HG02970 (cell line): Measurements from ENCODE around the gene DTNB.

Experiments
- ATAC-seq: cut with Tn5 transposase; IDR thresholded peaks from one replicate; pipeline ENCODE4 v1.9.1; 2021; ENCODE audit warnings: mild to moderate bottlenecking, moderate library complexity, moderate number of reproducible peaks; ENCODE audit not compliant: unreplicated experiment, low FRiP score

The DTNB gene

DNA sequence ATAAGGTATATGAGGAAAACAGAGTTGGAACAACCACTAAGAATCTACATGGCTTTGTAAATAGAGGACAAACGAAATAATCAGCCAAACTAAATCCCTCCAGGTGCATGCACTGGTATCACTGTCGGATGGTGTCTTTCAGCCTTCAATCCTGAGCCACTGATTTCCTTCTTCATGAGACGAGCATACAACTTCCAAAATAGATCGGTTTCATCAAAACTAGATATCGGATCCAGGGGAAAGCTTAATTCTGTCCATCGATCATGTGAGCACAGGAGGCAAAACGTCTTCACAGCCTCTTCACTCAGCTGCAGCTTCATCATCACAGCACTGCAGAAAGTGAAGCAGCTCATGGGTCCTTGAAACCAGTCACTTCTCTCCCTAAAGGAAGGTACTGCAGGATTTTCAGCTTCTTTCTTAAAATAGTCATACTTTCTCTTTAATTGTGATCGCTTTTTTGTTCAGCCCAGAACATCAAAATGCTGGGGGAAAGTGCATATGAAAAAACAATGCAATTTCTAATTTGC lies 80.5 kb downstream of the DTNB start:
- ATAC-seq: no peak

DNA sequence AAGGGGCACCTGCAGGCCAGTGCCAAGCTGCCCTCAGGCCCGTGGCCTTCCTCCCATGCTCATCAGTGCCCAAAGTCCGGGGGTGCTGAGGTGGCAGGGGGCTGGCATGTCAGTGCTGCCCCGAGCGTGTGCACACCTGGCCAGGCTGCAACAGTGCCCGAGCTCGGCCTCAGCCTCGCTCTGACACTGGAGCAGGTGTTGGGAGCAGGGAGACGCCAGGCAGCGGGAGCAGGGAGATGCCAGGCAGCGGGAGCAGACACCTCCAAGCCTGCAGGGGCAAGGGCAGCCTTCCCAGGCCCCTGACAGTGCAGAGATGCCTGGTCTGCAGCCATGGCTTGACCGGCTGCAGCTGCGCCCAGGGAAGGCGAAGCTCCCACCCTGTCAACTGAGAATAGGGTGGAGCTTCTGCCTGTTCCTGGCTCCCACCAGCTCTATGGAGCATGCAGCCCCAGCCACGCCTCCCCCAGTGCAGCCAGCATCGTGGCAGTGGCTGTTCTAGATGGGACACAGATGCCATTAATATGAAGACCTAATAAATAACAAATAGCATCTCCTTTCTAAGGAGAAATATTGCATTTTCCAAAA lies 82.4 kb downstream of the DTNB start:
- no peak for ATAC-seq

DNA sequence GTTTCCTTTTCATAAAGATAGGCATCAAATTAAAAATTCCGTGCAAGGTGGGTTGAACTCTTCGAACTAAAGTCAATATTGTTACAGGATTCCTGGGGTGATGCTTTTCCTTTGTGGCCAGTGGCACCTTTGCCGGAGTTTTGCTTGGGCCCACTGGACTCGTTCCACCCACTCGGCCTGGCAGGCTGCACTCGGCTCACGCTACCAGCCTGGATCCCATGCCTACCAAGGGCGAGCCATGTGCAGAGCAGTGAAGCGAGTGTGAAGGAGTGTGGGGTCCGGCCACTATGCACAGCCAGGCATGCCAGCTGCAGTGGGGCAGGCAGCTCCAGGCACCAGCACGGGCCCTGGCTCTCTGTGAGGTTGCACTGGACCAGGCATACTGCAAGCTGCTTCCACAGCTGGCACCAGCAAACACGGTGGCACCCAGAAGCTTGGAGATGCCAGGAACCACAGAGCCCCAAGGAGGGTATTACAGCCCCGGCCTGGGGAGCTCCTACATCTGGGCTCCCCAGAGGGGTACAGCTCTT lies 83.6 kb downstream of the DTNB start:
- no peak for ATAC-seq

DNA sequence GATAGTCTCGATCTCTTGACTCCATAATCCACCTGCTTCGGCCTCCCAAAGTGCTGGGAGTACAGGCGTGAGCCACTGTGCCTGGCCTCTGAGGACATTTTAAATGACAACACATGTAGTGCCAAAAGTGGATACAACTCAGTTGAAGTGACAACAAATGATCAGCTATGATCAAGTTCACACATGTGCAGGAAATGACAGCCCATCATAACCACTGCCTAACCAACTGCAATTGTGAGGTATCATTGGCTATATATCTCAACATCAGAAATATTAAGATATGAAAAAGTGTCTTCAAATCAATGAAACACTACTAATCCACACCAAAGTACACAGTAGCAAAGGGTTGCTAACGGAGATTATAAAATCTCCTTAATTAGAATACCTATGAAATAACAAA lies 84.8 kb downstream of the DTNB start:
- ATAC-seq: no peak

DNA sequence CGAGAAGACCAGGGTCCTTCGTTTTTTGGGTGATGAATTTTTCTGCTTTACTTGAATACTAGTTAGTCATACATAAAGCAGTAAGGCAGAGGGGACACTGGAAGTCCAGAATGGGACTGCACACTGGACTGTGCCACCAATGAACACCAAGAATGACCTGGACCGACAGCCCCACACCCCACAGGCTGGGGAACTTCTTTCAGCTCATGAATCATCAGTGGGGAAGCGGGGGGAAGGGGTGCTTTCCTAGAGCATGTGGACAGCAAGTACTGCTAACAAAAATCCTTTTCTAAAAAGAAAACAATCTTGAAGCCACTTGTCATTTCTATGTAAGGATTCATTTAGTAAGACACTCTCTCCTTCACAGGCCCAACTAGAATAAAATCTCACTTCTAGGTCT lies 86.0 kb downstream of the DTNB start:
- no peak for ATAC-seq

DNA sequence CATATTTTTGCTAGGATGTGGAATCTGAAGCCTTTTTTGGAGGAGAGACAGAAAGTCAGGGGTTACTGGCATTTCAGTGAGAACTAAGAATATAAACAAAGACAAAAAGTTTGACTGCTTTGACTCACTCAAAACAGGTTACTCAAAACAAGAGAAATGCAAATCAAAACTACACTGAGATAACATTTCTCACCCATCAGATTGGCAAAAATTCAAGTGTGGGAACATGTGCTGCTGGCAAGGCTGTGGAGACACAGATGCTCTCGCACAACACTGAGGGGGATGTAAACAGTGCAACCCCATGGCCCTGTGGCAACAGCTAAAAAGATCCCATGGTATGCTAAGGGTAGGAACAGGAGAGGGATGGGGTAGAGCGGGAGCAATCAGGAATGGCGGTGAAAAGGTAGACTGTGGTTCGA lies 86.6 kb downstream of the DTNB start:
- no peak for ATAC-seq

DNA sequence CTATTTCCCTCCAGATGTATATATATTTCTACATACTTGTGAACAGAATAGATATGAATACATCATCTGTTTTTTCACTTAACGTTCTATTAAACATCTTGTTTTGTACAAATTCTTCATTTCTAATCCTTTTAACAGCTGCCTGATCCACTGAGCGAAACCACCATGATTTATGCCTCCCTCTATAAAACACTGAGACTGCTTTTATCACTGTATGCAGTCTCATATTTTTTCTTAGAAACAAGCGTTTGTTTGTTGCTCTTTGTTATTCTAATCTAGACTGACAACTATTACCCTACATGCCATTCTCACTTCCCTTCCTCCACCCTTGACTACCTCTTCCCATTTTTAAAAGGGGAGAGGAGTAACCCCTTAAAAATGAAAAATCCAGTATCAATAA lies 88.2 kb downstream of the DTNB start:
- no peak for ATAC-seq

DNA sequence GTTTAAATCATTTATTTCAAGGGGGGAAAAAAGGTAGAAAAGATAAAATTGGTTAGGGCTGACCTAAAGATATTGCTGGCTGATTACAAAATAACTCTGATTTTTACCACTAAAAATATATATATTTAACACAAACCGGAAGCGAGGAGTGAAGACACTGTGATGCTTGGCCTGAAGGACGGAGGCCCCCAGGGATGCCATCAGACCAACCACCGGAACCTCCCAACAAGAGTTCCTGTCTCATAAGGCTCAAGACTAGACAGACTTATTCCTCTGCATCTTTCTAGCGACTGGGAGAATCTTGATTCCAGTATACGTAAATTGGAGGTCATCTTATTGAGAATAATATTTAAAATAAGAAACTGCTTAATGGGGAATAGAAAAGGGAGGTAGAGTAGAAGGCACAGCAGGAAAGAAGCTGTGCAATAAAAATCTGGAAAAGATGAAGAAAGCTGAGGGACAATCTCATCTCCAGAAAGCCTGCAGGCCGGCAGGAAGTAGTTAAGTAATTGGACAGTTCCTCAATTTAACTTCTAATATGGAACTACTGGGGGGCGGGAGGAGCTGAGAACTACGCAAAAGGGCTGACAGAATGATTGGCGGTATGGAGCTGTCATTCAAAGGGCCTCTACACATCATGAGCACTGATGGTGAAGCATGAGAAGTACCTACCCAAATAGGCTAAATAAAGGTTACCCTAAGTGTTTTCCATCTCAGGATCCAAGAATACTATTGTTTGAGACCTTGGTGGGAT lies 91.1 kb downstream of the DTNB start:
- ATAC-seq: no peak

DNA sequence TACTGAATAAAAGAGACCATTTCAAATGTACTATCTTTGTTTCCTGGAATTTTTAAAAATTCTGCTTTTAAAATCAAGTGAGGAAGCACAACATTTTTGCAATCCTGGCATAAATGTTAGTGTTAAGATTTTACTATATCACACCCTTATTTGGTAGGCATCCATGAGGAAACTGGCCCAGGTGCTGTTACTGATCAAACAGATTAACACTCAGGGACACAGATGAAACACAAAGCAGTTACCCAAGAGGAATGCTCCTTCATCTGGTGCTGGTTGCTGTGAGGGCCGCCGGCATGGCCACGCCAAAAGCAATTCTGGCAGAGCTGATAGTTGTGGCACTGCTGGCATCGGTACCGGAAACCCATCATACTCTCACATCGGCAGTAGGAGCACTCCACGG lies 96.8 kb downstream of the DTNB start:
- ATAC-seq: no peak

DNA sequence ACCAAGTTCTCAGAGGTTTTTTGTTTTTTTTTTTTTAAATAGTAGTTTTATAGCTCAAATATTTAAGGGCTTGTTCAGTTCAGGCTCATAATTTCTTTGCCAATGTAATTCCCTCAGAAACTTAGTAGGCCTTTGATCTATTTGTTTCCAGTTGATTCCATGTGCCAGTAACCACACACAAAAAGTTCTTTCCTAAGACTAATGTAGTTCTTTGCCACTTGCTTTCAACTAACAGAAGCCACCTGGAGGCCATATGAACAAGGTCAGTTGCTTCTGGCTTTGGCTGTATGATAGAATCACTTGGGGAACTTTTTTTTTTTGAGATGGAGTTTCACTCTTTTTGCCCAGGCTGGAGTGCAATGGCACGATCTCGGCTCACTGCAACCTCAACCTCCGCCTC lies 100.7 kb downstream of the DTNB start:
- ATAC-seq: no peak

DNA sequence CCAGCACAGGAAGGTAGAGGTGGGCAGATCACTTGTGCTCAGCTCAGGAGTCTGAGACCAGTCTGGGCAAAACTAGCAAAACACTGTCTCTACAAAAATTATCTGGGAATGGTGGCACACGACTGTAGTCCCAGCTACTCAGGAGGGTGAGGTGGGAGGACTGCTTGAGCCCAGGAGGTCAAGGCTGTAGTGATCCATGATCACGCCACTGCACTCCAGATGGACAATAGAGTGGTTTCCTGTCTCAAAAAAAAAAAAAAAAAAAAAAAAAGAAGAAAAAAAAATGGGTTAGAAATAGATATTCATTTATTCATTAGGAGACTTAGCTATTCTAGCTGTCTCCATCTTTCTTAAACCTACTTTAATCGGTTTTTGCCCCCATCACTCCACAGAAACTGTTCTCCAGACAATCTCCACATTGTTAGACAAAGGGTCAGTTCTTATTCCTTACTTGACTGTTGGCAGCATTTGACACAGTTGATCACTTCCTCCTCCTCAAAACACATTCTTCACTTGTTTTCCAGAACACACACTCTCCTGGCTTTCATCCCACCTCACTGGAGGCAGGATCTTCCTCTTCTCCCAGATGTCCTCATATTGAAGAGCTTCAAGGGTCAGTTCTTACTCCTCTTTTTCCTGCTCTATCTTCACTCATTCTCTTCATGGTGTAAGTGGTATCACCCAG lies 103.1 kb downstream of the DTNB start:
- ATAC-seq: no peak

DNA sequence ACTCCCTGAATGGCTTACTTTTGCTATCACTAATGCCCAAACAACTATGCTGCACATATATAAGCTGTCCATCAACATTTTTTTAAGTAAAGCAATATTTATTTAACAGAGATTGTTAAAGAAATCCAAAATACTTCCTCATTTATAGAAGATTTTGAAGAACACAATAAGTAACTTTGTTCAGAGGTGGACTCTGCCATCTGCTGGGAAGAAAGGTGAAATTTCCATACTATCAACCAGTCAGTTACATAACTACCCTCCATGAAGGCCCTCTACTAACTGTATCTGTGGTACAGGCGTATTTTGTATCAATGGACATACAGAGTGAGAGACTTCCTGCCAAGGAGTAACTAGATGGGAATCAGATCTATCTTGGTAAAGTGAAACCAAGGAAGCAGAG lies 106.0 kb downstream of the DTNB start:
- ATAC-seq: no peak

DNA sequence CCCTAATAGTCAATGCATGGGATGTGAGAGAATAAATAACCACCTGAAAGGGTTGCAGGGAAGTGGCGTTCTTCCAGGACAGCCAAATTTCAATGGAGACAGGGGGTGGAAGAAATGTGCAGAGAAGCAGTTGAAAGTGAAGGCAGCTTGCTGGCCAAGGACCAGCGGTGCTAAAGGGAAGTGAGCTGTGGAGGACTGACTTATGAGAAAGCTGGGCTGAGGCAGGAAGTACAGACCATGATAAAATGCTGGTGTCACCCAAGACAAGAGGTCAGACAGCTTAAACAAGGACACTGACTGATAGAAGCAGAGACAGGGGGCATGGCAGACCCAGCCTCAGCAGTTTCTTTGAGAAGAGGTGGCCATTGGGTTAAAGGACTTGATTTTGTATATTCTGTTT lies 106.7 kb downstream of the DTNB start:
- peak; percentile 60 for ATAC-seq

DNA sequence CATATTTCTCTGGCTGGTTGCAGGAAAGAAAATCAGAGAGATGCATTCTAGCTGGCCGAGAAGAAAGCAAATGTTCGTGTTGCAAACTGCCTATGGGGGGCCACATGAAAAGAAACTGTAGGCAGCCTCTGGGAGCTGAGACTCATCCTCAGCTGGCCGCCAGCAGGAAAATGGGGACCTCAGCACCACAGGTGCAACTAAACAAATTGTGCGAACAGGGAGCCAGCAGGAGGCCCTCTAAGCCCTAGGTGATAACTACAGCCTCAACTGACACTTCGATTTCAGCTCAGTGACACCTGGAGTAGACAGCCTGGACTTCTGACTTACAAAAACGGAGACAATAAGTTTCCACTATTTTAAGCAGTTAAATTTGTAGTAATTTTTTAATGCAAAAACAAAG lies 107.3 kb downstream of the DTNB start:
- no peak for ATAC-seq

DNA sequence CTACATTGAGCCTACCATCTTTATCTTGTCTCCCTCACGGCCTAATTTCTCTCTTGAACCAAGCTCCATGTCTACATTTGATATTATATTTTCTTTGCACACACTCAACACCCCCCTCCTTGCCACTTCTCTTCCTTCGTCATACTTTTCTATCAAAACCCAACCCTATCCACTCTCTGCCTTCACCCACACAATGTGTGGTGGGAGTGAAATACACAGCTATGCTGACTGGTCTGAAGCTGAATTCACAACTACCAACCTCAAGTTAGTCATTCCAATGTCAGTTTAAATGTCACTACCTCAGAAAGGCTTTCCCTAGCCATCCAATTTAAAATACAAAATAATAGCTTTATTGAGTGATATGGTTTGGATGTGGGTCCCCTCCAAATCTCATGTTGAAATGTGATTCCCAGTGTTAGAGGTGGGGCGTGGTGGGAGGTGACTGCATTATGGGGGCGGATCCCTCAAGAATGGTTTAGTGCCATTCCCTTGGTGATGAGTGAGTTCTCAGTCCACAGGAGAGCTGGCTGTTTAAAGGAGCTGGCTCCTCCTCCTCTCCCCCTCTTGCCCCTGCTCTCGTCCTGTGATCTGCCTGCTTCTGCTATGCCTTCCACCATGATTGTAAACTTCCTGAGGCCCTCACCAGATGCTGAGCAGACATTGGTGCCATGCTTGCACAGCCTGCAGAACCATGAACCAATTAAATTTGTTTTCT lies 112.1 kb downstream of the DTNB start:
- ATAC-seq: no peak

DNA sequence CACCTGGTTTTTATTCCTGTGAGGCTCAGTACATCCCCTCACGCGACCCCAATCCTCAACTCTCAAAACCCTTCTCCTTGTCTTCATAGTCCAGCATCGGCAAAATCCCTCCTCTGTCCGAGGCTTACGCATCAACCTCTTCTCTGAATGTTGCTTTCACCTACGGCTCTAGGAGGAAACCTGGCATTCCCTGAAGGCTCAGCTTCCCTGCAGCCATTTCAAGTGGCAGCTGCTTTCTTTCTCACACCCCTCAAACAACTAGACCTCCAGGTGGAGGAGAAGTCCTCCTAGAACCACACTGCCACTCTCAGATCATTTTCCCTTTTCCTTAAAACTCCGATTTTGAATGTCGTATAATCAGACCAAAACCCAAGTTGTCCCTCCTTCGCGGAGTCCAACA lies 114.2 kb downstream of the DTNB start:
- no peak for ATAC-seq

DNA sequence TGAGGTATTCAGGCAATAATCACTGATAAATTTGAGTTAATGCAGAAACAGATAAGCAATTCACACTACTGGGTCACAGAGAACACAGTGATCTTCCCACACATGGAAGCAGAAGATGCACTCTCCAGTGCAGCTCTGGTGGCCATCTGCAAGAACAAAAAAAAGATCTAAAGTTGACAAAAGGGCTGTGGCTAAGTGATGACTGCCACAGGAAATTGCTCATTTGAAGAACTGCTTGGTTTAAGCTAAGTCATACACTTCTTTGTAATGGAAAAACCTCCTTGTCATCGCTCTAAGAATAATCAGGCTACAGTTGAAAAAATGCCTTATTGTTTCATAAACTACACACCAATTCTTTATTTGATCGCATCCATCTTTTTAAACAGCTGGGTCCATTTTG lies 115.1 kb downstream of the DTNB start:
- ATAC-seq: peak; percentile 56

DNA sequence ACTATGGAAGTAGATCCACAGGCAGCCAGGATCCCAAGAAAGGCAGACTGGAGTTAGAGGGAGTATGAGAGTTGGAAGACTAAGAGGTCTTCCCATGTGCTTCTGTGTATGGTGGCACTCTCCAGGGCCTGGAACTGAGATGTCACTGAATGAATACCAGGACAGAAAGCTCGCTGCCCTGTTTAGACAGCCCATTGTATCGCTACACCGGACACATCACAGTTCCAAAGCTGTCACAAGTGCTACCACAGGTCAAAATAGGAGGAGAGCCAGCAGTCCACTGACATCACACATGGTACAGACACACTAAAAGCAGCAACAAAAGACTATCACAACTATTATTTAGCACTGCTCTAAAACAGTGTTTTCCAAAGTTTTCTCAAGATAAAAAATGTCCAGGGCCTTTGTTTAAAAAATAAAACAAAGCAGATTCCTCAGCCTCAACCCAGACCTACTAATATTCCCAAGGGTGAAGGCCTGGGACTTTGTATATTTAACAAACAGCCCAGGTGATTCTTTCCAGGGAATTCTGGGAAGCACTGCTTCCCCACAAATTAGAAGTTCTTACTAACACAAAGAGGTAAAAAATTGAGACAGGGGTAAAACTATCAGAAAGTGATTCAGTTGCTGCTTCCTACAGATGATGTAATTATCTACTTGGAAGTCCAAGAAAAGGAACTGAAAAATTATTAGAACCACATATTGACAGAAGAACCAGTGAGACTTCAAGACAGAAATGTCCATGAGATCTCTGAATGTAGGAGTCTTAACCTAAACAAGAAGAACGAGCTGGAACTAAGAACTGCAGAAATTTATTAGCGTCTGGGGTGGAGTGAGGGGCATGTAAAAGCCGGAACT lies 116.0 kb downstream of the DTNB start:
- no peak for ATAC-seq

DNA sequence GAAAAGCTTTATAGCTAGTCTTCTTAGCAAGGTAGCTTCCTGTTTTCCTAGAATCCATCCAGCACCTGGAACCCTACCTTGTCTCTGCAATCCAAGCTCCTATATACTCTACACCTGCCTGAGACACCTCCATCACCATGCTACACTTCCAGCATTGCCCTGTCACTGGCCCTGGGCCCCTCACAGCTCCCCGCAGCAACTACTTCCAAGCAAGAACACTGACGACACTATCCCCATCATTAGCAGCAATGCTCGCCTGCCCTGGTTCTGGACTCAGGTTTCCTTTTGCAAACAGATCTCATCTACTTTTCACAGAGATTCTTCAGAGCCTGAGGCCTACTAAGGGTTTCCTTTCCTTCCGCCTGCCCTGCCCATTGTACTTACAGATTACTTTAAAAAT lies 121.1 kb downstream of the DTNB start:
- ATAC-seq: no peak

DNA sequence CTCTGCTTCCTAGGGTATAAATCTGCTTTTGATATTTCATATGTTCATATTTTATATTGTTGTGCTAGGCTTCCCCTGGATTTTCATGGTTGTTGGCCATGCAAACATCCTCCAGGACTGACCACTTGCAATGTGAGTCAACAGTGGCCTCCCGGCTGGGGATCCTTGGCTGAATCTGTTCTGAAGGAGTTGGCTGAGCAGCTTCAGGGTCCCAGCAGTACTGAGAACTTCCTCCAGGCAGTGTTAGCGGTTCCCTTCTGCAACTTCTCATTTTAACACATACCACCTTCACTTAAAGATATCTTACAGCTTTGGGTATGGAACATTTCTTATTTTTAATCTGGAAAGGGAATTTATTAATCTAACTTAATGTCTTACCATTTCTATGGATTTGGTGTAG lies 122.1 kb downstream of the DTNB start:
- no peak for ATAC-seq
